DND-41 (cell line): ENCODE measurements around the gene BPIFB1.

Experiments
- ATAC-seq: fragments of 200-7000 bp; cut with Tn5 transposase; 3 replicates; pipeline ENCODE4 v1.9.1; 2021; ENCODE audit warnings: low read depth; ENCODE audit not compliant: insufficient read depth
- DNase-seq: peaks from one replicate; pipeline ENCODE4 v3.0.0-alpha.2; 2020
- H2AFZ ChIP-seq: 2 replicates; pipeline ENCODE4 v1.6.0; 2012; ENCODE audit warnings: low read depth, low read length
- H3K27ac ChIP-seq: 2 replicates; pipeline ENCODE4 v1.5.1; 2012; ENCODE audit warnings: low read length, inconsistent platforms
- H3K27me3 ChIP-seq: fragments of 200-600 bp; sonication (generic); 2 replicates; pipeline ENCODE4 v1.6.0; 2012; ENCODE audit warnings: low read length, mild to moderate bottlenecking, inconsistent platforms; ENCODE audit not compliant: insufficient read depth, poor library complexity
- H3K36me3 ChIP-seq: 2 replicates; pipeline ENCODE4 v1.5.1; 2012; ENCODE audit warnings: low read length, inconsistent platforms; ENCODE audit not compliant: insufficient read depth
- H3K4me1 ChIP-seq: 2 replicates; pipeline ENCODE4 v1.5.1; 2012; ENCODE audit warnings: mild to moderate bottlenecking, low read length; ENCODE audit not compliant: insufficient read depth
- H3K4me2 ChIP-seq: 2 replicates; pipeline ENCODE4 v1.6.0; 2012; ENCODE audit warnings: mild to moderate bottlenecking, moderate library complexity, low read length, inconsistent platforms; ENCODE audit not compliant: insufficient read depth
- H3K4me3 ChIP-seq, 2 experiments: fragments of 200-600 bp in 1 of 2; shearing (Covaris generic) in 1 of 2; 2 replicates each; pipeline ENCODE4 v1.5.1; 2012 to 2016; ENCODE audit warnings: inconsistent platforms in 2 of 2, low read length in 2 of 2, mild to moderate bottlenecking in 2 of 2, low read depth in 1 of 2, moderate library complexity in 1 of 2
- H3K79me2 ChIP-seq: 2 replicates; pipeline ENCODE4 v1.6.0; 2012; ENCODE audit warnings: low read length, inconsistent platforms; ENCODE audit not compliant: insufficient read depth
- H3K9ac ChIP-seq: 2 replicates; pipeline ENCODE4 v1.6.0; 2012; ENCODE audit warnings: low read depth, mild to moderate bottlenecking, inconsistent platforms, low read length, moderate library complexity
- H3K9me3 ChIP-seq: 2 replicates; pipeline ENCODE4 v1.5.1; 2012; ENCODE audit warnings: low read length, moderate library complexity, mild to moderate bottlenecking, inconsistent platforms; ENCODE audit not compliant: insufficient read depth, severe bottlenecking
- H4K20me1 ChIP-seq: 2 replicates; pipeline ENCODE4 v1.6.0; 2012; ENCODE audit warnings: low read length; ENCODE audit not compliant: insufficient read depth
- EZH2 ChIP-seq: IDR thresholded peaks from 3 replicates; pipeline ENCODE4 v1.6.1; 2012; ENCODE audit warnings: borderline replicate concordance, low read depth, mild to moderate bottlenecking, moderate library complexity, low read length, inconsistent platforms; ENCODE audit not compliant: severe bottlenecking
- TF ChIP-seq, protein P1 (sequence below): IDR thresholded peaks from 2 replicates; pipeline ENCODE4 v1.5.1; 2012; ENCODE audit warnings: borderline replicate concordance, low read length, moderate library complexity, mild to moderate bottlenecking; ENCODE audit not compliant: poor library complexity, severe bottlenecking; ENCODE audit errors: extremely low read depth

Gene BPIFB1

DNA sequence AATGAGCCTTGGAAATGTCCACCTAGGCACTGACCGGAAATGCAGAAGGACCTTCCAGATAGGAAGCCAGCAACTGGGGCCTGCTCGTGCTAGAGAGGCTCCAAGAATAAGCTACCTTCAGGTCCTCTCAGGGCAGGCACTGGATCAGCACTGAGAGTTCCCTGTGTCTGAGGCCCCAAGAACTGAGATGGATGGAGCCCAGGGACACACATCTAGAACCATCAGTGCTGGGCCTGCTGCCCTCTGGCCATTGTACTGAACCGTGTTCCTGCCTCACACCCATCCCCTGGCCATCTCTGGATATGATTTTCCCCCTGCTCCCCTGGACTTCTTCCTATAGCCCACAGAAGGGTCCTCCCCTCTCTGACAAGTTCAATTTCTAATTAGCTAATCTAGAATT, 36.9 kb upstream of the BPIFB1 start:
- H3K9ac ChIP-seq = no peak overlapping the region
- no peaks in the 10 kb centered on the region for H3K79me2 ChIP-seq
- H3K27ac ChIP-seq = no peak overlapping the region
- no peak for DNase-seq
- H3K4me2 ChIP-seq = no peak overlapping the region
- H3K27me3 ChIP-seq = peaks cover 4% of the 10 kb centered on the region
- no peak for ATAC-seq
- no peaks in the 10 kb centered on the region for H3K4me1 ChIP-seq
- H3K36me3 ChIP-seq = no peaks in the 10 kb centered on the region
- no peaks in the 10 kb centered on the region for H3K9me3 ChIP-seq
- H3K4me3 ChIP-seq = no peak overlapping the region
- H2AFZ ChIP-seq = no peak overlapping the region
- H4K20me1 ChIP-seq = no peaks in the 10 kb centered on the region
- TF ChIP-seq EZH2 = no peak
- TF ChIP-seq, protein P1, sequence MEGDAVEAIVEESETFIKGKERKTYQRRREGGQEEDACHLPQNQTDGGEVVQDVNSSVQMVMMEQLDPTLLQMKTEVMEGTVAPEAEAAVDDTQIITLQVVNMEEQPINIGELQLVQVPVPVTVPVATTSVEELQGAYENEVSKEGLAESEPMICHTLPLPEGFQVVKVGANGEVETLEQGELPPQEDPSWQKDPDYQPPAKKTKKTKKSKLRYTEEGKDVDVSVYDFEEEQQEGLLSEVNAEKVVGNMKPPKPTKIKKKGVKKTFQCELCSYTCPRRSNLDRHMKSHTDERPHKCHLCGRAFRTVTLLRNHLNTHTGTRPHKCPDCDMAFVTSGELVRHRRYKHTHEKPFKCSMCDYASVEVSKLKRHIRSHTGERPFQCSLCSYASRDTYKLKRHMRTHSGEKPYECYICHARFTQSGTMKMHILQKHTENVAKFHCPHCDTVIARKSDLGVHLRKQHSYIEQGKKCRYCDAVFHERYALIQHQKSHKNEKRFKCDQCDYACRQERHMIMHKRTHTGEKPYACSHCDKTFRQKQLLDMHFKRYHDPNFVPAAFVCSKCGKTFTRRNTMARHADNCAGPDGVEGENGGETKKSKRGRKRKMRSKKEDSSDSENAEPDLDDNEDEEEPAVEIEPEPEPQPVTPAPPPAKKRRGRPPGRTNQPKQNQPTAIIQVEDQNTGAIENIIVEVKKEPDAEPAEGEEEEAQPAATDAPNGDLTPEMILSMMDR = no peak

DNA sequence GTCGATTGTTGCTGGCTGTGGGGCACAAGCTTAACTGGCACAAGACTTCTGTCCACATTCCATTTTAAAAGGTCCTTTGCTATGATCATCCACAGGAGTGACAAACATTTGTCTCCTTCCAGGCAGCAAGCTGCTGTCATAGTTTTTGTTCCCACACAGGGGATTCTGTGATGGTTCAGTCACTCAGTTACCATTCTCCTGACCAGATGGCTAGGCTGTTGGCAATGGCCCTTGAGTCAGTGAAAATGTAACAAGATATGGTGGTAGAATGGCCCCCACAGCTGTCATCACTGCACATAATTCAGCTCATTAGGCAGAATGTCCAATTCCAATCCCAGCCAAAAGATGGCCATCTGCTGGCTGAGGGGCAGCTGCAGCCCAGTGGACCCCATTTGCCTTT, 33.6 kb upstream of the BPIFB1 start:
- ATAC-seq = no peak
- H3K27me3 ChIP-seq = peaks cover 4% of the 10 kb centered on the region

DNA sequence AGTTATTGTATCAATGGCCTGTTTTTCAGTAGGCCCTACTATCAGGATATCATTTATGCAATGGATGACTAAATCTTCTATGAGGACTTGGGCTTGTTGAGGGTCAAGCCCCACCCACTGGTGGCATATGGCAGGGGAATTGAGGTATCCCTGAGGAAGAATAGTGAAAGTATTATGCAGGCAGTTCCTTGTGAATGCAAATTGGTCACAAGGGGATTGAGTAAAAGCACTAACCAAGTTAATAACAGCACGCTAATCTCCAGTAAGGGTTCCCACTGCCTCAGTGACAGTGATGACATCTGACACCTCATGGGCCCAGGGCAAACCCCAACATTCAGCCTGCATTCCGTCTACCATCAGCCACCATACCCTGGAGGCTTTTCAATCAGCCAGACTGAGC, 32.3 kb upstream of the BPIFB1 start:
- no peaks in the 10 kb centered on the region for H3K79me2 ChIP-seq
- no peaks in the 10 kb centered on the region for H4K20me1 ChIP-seq
- H3K27ac ChIP-seq = no peak overlapping the region
- H2AFZ ChIP-seq = no peak overlapping the region
- TF ChIP-seq, protein P1 = no peak
- no peak for TF ChIP-seq EZH2
- H3K4me1 ChIP-seq = no peaks in the 10 kb centered on the region
- no peaks in the 10 kb centered on the region for H3K9me3 ChIP-seq
- H3K9ac ChIP-seq = no peak overlapping the region
- DNase-seq (no peak), ATAC-seq (no peak)
- no peaks in the 10 kb centered on the region for H3K36me3 ChIP-seq
- H3K27me3 ChIP-seq = peaks cover 4% of the 10 kb centered on the region
- H3K4me2 ChIP-seq = no peak overlapping the region
- H3K4me3 ChIP-seq = no peak overlapping the region

More for the DNA sequence above, 33.6 kb upstream of the BPIFB1 start:
- no peak for DNase-seq
- no peak overlapping the region for H3K27ac ChIP-seq
- no peak overlapping the region for H3K4me2 ChIP-seq
- no peaks in the 10 kb centered on the region for H3K36me3 ChIP-seq
- H3K9ac ChIP-seq = no peak overlapping the region
- H2AFZ ChIP-seq = no peak overlapping the region
- TF ChIP-seq, protein P1 = no peak
- no peak for TF ChIP-seq EZH2
- H3K79me2 ChIP-seq = no peaks in the 10 kb centered on the region
- H4K20me1 ChIP-seq = no peaks in the 10 kb centered on the region
- H3K4me1 ChIP-seq = no peaks in the 10 kb centered on the region
- no peaks in the 10 kb centered on the region for H3K9me3 ChIP-seq
- H3K4me3 ChIP-seq = no peak overlapping the region

DNA sequence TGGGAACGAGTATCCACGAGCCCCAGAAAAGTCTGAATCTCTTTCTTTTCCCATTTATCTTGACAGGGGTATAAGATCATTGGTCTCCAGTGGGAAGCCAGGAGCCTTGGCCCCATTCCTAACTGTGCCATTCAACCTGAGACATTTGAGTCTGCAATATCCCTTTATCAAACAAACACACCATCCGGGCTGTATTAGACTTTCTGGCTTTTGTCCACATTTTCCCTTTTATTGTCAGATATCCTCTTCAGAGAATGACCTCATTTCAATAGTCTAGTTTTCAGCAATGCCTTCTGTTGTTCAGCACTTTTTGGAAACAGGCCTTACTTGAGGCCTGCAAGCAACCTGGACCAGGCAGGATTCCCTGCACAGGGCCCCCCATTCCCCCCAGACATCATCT, 31.5 kb upstream of the BPIFB1 start:
- no peak for DNase-seq
- Histone ChIP-seq H3K36me3 (no peaks in the 10 kb centered on the region), H3K27ac (no peak overlapping the region), H2AFZ (no peak overlapping the region), H4K20me1 (no peaks in the 10 kb centered on the region), H3K4me2 (no peak overlapping the region), H3K4me1 (no peaks in the 10 kb centered on the region), H3K9me3 (no peaks in the 10 kb centered on the region), H3K79me2 (no peaks in the 10 kb centered on the region), H3K9ac (no peak overlapping the region), H3K4me3 (no peak overlapping the region), H3K27me3 (peaks cover 3% of the 10 kb centered on the region)
- TF ChIP-seq, protein P1 = no peak
- no peak for TF ChIP-seq EZH2
- ATAC-seq = no peak
